SK-N-SH treated with all-trans-retinoic acid at 6 μM for 48 hours (cell line): ENCODE measurements around the gene B3GLCT.

Source experiments
- ATAC-seq: fragments of 200-7000 bp; cut with Tn5 transposase; 3 replicates; pipeline ENCODE4 v1.9.1; 2020; ENCODE audit warnings: mild to moderate bottlenecking, moderate library complexity
- ARNTL ChIP-seq: fragments of 450-650 bp; formaldehyde crosslinking; IDR thresholded peaks from 2 replicates; pipeline ENCODE4 v1.5.0; 2020; ENCODE audit warnings: low read depth, mild to moderate bottlenecking, moderate library complexity, borderline replicate concordance
- BACH2 ChIP-seq: fragments of 250-450 bp; sonication (Bioruptor Pico); IDR thresholded peaks from 2 replicates; pipeline ENCODE4 v1.9.0; 2021; ENCODE audit warnings: mild to moderate bottlenecking, borderline replicate concordance
- CSDC2 ChIP-seq: fragments of 250-450 bp; sonication (Bioruptor Pico); IDR thresholded peaks from 2 replicates; pipeline ENCODE4 v1.5.0; 2020; ENCODE audit warnings: mild to moderate bottlenecking, moderate library complexity
- ESRRG ChIP-seq: fragments of 250-450 bp; sonication (Bioruptor Pico); IDR thresholded peaks from 2 replicates; pipeline ENCODE4 v1.6.1; 2021; ENCODE audit warnings: mild to moderate bottlenecking
- GLIS3 ChIP-seq: fragments of 250-450 bp; sonication (Bioruptor Pico); IDR thresholded peaks from 2 replicates; pipeline ENCODE4 v1.5.0; 2020; ENCODE audit warnings: mild to moderate bottlenecking, moderate library complexity
- ISL1 ChIP-seq: fragments of 250-450 bp; sonication (Bioruptor Pico); IDR thresholded peaks from 2 replicates; pipeline ENCODE4 v2.1.2; 2022; ENCODE audit warnings: mild to moderate bottlenecking, moderate library complexity
- OSR1 ChIP-seq: fragments of 250-450 bp; sonication (Bioruptor Pico); IDR thresholded peaks from 2 replicates; pipeline ENCODE4 v1.8.0; 2022; ENCODE audit warnings: moderate library complexity, mild to moderate bottlenecking, inconsistent platforms
- PPARA ChIP-seq: fragments of 250-450 bp; sonication (Bioruptor Pico); IDR thresholded peaks from 2 replicates; pipeline ENCODE4 v1.5.0; 2020; ENCODE audit warnings: mild to moderate bottlenecking, borderline replicate concordance
- SNAI2 ChIP-seq: fragments of 250-450 bp; sonication (Bioruptor Pico); IDR thresholded peaks from 2 replicates; pipeline ENCODE4 v1.5.0; 2020; ENCODE audit warnings: mild to moderate bottlenecking, moderate library complexity
- TCF4 ChIP-seq: fragments of 250-450 bp; sonication (Bioruptor Pico); IDR thresholded peaks from 2 replicates; pipeline ENCODE4 v1.8.0; 2021; ENCODE audit warnings: mild to moderate bottlenecking, moderate library complexity, borderline replicate concordance
- TOX ChIP-seq: fragments of 250-450 bp; sonication (Bioruptor Pico); IDR thresholded peaks from 2 replicates; pipeline ENCODE4 v1.8.0; 2021; ENCODE audit warnings: mild to moderate bottlenecking, moderate library complexity, borderline replicate concordance
- ZC3H10 ChIP-seq: fragments of 250-450 bp; sonication (Bioruptor Pico); IDR thresholded peaks from 2 replicates; pipeline ENCODE4 v1.5.1; 2021; ENCODE audit warnings: mild to moderate bottlenecking, moderate library complexity
- ZFP3 ChIP-seq: fragments of 250-450 bp; sonication (Bioruptor Pico); IDR thresholded peaks from 2 replicates; pipeline ENCODE4 v1.5.0; 2020; ENCODE audit warnings: mild to moderate bottlenecking, moderate library complexity
- ZFP30 ChIP-seq: fragments of 450-650 bp; formaldehyde crosslinking; IDR thresholded peaks from 2 replicates; pipeline ENCODE4 v1.5.0; 2022; ENCODE audit warnings: mild to moderate bottlenecking, moderate library complexity
- ZNF565 ChIP-seq: fragments of 450-650 bp; formaldehyde crosslinking; conservative IDR thresholded peaks from 2 replicates; pipeline ENCODE4 v1.5.0; 2020; ENCODE audit warnings: low read depth, mild to moderate bottlenecking, moderate library complexity
- ZNF70 ChIP-seq: fragments of 450-650 bp; formaldehyde crosslinking; IDR thresholded peaks from 2 replicates; pipeline ENCODE4 v1.5.0; 2020; ENCODE audit warnings: mild to moderate bottlenecking, moderate library complexity
- ZNF8 ChIP-seq: fragments of 450-650 bp; formaldehyde crosslinking; IDR thresholded peaks from 2 replicates; pipeline ENCODE4 v1.5.0; 2020; ENCODE audit warnings: mild to moderate bottlenecking, moderate library complexity
- TF ChIP-seq, protein P1 (sequence below): fragments of 250-450 bp; sonication (Bioruptor Pico); IDR thresholded peaks from 2 replicates; pipeline ENCODE4 v1.8.0; 2021; ENCODE audit warnings: low read depth, mild to moderate bottlenecking, moderate library complexity, borderline replicate concordance
- TF ChIP-seq, protein P2 (sequence below): fragments of 250-450 bp; sonication (Bioruptor Pico); IDR thresholded peaks from 2 replicates; pipeline ENCODE4 v1.5.1; 2021; ENCODE audit warnings: mild to moderate bottlenecking, moderate library complexity
- TF ChIP-seq, protein P3 (sequence below): fragments of 250-450 bp; sonication (Bioruptor Pico); IDR thresholded peaks from 2 replicates; pipeline ENCODE4 v1.8.0; 2020; ENCODE audit warnings: mild to moderate bottlenecking, moderate library complexity, borderline replicate concordance
- TF ChIP-seq, protein P4 (sequence below): fragments of 250-450 bp; sonication (Bioruptor Pico); IDR thresholded peaks from 2 replicates; pipeline ENCODE4 v1.5.0; 2020; ENCODE audit warnings: mild to moderate bottlenecking, moderate library complexity
- TF ChIP-seq, protein P5 (sequence below): fragments of 250-450 bp; sonication (Bioruptor Pico); IDR thresholded peaks from 2 replicates; pipeline ENCODE4 v1.5.1; 2020; ENCODE audit warnings: low read depth, mild to moderate bottlenecking, moderate library complexity

Gene B3GLCT

DNA sequence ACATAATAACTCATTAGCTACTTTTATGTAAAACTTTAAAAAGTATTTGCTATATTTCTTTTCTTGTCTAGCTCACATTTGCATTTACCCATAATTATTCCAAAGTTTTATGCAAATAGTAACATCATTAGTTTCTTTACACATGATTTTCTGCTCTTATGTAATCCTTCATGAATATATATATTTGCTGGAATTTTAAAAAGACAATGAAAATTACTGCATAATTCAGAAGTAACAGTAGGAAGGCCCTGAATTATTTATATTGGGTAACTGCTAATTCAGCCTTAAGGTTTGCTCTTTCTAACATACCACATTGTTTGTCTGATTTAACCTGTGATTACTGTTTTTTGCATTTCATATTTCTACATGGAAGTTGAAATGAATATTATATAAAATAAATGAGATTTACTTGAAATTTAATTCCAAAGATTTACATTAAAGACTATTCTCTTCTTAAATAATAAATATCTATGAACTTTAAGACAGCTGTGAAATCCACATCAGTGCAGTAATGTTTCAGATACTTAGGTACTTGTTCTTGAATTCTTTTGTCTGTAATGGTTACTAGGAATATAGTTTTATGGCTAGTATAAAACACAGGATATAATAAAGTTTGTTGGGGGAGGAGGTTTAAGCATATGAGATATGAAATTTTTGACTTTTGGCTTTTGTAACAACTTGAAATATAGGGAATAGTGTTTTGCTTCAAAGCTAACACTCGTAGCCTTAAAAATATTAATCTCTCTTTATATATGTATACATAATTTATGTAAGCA, 46.0 kb downstream of the B3GLCT start:
- TF ChIP-seq ZFP3 (CRISPR knock-in tag) (no peak), ZFP30 (CRISPR knock-in tag) (no peak), ESRRG (no peak), PPARA (no peak), GLIS3 (no peak), ZNF565 (no peak), ARNTL (CRISPR knock-in tag) (no peak), TCF4 (no peak), ISL1 (CRISPR knock-in tag) (no peak), CSDC2 (CRISPR knock-in tag) (no peak), TOX (no peak), SNAI2 (CRISPR knock-in tag) (no peak), BACH2 (CRISPR knock-in tag) (no peak), OSR1 (no peak)
- TF ChIP-seq, protein P1, sequence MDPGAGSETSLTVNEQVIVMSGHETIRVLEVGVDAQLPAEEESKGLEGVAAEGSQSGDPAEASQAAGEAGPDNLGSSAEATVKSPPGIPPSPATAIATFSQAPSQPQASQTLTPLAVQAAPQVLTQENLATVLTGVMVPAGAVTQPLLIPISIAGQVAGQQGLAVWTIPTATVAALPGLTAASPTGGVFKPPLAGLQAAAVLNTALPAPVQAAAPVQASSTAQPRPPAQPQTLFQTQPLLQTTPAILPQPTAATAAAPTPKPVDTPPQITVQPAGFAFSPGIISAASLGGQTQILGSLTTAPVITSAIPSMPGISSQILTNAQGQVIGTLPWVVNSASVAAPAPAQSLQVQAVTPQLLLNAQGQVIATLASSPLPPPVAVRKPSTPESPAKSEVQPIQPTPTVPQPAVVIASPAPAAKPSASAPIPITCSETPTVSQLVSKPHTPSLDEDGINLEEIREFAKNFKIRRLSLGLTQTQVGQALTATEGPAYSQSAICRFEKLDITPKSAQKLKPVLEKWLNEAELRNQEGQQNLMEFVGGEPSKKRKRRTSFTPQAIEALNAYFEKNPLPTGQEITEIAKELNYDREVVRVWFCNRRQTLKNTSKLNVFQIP (CRISPR knock-in tag): no peak
- TF ChIP-seq, protein P2, sequence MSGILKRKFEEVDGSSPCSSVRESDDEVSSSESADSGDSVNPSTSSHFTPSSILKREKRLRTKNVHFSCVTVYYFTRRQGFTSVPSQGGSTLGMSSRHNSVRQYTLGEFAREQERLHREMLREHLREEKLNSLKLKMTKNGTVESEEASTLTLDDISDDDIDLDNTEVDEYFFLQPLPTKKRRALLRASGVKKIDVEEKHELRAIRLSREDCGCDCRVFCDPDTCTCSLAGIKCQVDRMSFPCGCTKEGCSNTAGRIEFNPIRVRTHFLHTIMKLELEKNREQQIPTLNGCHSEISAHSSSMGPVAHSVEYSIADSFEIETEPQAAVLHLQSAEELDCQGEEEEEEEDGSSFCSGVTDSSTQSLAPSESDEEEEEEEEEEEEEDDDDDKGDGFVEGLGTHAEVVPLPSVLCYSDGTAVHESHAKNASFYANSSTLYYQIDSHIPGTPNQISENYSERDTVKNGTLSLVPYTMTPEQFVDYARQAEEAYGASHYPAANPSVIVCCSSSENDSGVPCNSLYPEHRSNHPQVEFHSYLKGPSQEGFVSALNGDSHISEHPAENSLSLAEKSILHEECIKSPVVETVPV (CRISPR knock-in tag): no peak
- TF ChIP-seq, protein P3, sequence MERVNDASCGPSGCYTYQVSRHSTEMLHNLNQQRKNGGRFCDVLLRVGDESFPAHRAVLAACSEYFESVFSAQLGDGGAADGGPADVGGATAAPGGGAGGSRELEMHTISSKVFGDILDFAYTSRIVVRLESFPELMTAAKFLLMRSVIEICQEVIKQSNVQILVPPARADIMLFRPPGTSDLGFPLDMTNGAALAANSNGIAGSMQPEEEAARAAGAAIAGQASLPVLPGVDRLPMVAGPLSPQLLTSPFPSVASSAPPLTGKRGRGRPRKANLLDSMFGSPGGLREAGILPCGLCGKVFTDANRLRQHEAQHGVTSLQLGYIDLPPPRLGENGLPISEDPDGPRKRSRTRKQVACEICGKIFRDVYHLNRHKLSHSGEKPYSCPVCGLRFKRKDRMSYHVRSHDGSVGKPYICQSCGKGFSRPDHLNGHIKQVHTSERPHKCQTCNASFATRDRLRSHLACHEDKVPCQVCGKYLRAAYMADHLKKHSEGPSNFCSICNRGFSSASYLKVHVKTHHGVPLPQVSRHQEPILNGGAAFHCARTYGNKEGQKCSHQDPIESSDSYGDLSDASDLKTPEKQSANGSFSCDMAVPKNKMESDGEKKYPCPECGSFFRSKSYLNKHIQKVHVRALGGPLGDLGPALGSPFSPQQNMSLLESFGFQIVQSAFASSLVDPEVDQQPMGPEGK (CRISPR knock-in tag): no peak
- TF ChIP-seq, protein P4, sequence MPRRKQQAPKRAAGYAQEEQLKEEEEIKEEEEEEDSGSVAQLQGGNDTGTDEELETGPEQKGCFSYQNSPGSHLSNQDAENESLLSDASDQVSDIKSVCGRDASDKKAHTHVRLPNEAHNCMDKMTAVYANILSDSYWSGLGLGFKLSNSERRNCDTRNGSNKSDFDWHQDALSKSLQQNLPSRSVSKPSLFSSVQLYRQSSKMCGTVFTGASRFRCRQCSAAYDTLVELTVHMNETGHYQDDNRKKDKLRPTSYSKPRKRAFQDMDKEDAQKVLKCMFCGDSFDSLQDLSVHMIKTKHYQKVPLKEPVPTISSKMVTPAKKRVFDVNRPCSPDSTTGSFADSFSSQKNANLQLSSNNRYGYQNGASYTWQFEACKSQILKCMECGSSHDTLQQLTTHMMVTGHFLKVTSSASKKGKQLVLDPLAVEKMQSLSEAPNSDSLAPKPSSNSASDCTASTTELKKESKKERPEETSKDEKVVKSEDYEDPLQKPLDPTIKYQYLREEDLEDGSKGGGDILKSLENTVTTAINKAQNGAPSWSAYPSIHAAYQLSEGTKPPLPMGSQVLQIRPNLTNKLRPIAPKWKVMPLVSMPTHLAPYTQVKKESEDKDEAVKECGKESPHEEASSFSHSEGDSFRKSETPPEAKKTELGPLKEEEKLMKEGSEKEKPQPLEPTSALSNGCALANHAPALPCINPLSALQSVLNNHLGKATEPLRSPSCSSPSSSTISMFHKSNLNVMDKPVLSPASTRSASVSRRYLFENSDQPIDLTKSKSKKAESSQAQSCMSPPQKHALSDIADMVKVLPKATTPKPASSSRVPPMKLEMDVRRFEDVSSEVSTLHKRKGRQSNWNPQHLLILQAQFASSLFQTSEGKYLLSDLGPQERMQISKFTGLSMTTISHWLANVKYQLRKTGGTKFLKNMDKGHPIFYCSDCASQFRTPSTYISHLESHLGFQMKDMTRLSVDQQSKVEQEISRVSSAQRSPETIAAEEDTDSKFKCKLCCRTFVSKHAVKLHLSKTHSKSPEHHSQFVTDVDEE (CRISPR knock-in tag): no peak
- ATAC-seq: no peak

DNA sequence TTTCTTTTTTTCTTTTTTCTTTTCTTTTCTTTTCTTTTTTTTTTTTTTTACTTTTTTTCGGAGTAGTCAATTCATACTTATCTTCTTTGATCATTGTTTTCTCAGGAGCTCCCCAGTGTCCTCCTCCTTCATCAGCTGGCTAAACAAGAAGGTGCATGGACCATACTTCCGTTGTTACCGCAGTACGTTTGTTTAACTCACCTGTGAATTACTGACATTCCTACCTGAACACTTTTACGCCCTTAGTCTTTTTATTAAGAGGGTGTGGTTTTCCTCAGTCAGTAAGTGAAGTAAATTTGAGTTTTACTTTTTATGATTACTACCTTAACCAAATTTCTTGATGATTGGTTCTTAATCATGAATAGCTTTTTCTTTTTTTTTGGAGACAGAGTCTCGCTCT, 47.1 kb downstream of the B3GLCT start:
- TF ChIP-seq PPARA: no peak

DNA sequence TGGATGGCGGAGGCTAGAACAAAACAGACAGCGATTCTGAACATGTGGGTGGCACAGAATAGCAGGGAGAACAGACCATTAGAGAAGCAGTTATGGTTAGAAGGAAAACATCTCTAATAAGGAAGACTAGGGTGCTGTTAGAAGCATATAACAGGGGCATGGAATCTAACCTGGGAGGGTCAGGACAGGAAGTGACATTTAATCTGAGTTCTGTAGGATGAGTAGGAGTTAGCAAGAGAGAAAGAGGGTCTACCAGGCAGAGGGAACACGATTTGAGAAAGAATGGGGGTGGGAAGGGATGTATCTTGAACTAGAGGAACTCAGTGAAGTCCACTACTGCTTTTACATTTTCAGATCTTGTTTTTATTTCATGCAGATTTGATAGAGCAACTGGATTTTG, 48.6 kb downstream of the B3GLCT start:
- TF ChIP-seq ZNF8 (CRISPR knock-in tag) (no peak), ZFP3 (CRISPR knock-in tag) (peak; percentile 92)
- no peak for ATAC-seq

More for the DNA sequence above, 47.1 kb downstream of the B3GLCT start:
- no peak for ATAC-seq

DNA sequence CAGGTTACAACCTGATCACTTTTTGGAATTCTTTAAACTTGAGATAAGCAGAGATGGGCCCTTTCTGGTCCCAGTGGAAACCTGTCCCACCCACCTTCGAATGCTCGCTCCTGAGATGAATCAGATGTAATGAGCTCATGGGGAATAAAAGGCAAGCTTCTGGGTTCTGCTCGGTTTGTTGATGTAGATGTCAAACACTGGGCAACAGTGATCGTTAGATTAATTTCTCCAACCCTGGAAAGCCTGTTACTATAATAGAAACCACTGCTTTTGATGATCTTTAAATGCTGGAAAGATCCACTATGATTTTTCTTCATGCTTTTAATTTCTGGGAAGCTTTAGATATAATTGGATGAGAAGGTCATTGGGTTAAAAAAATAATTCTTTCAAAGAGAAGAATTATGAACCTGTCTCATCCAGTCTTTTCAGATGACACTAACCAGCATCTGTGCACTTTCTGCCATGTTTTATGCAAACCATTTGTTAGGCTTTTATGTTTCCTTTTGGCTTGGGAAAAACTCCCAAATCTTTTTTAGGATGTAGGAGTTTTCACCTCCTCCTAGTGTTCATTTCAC, 49.3 kb downstream of the B3GLCT start:
- ATAC-seq: peak; percentile 88
- TF ChIP-seq, protein P2 (CRISPR knock-in tag): peak; percentile 52; the same call in 1 of the 2 replicates
- TF ChIP-seq ZFP3 (CRISPR knock-in tag) (no peak), TOX (no peak; the same call in none of the 2 replicates), PPARA (no peak), ZC3H10 (CRISPR knock-in tag) (peak; percentile 76), ARNTL (CRISPR knock-in tag) (no peak), BACH2 (CRISPR knock-in tag) (no peak), CSDC2 (CRISPR knock-in tag) (no peak), GLIS3 (no peak), ESRRG (no peak), ZNF70 (CRISPR knock-in tag) (no peak), SNAI2 (CRISPR knock-in tag) (peak; percentile 93), TCF4 (peak; percentile 48; the same call in 1 of the 2 replicates), ZNF8 (CRISPR knock-in tag) (no peak)
- TF ChIP-seq, protein P1 (CRISPR knock-in tag): peak; percentile 43; the same call in 1 of the 2 replicates
- TF ChIP-seq, protein P5, sequence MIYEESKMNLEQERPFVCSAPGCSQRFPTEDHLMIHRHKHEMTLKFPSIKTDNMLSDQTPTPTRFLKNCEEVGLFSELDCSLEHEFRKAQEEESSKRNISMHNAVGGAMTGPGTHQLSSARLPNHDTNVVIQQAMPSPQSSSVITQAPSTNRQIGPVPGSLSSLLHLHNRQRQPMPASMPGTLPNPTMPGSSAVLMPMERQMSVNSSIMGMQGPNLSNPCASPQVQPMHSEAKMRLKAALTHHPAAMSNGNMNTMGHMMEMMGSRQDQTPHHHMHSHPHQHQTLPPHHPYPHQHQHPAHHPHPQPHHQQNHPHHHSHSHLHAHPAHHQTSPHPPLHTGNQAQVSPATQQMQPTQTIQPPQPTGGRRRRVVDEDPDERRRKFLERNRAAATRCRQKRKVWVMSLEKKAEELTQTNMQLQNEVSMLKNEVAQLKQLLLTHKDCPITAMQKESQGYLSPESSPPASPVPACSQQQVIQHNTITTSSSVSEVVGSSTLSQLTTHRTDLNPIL (CRISPR knock-in tag): 0 out of 2 replicates have a peak, but pooled peaks have one; percentile 21
